Adrenal gland (tissue), 12 donors: ENCODE measurements around the gene RBM47. TPM values are rescaled to one million over a fixed set of nuclear protein-coding genes. Genes with fewer than 3 reads are reported as not detected.
A peak's percentile ranks its signal among the peaks of the same experiment; 100 is the strongest.
"Not testable (repeated sequence)": the region's sequence is repeated elsewhere in the genome, so short reads cannot be mapped to it uniquely, and the experiment has no call there.

Experiments used
- DNase-seq, 7 donors: peaks; one replicate each; pipeline ENCODE4 v3.0.0-alpha.2; 2019 to 2020
- H3K27ac ChIP-seq, 5 donors: fragments of 200-600 bp; sonication (generic) in 4 of 5; 1 replicate in 3 of 5; 2 replicates in 2 of 5; pipeline versions ENCODE4 v1.5.1 to v1.8.0; 2016 to 2020; ENCODE audit warnings: mild to moderate bottlenecking in 1 of 5
- H3K27me3 ChIP-seq: fragments of 200-600 bp; 2 replicates; pipeline ENCODE4 v1.8.0; 2021
- H3K36me3 ChIP-seq, 2 donors: fragments of 200-600 bp; replicated peaks in 1 of 2; 1 replicate in 1 of 2; 2 replicates in 1 of 2; pipeline versions ENCODE4 v1.5.1 to v1.8.0; 2018 to 2022
- H3K4me1 ChIP-seq, 2 donors: fragments of 200-600 bp; replicated peaks in 1 of 2; 1 replicate in 1 of 2; 2 replicates in 1 of 2; pipeline versions ENCODE4 v1.5.1 to v1.8.0; 2018 to 2021
- H3K4me3 ChIP-seq, 4 donors: fragments of 200-600 bp; sonication (generic) in 3 of 4; one replicate each; pipeline ENCODE4 v1.5.1; 2016 to 2018
- H3K9me3 ChIP-seq, 3 donors: fragments of 200-600 bp; sonication (generic) in 1 of 3; replicated peaks in 1 of 3; 1 replicate in 2 of 3; 2 replicates in 1 of 3; pipeline versions ENCODE4 v1.5.1 to v1.8.0; 2016 to 2021
- POLR2A ChIP-seq, 2 donors: fragments of 450-650 bp; IDR thresholded peaks; one replicate each; pipeline ENCODE4 v1.6.1; 2017; ENCODE audit warnings: antibody characterized with exemption in 2 of 2, mild to moderate bottlenecking in 2 of 2, moderate library complexity in 1 of 2
- WGBS, 4 donors: extraction: QIAGEN DNeasy Blood & Tissue Kit in 2 of 4; methylation state at CpG; one replicate each; pipeline versions ENCODE4 v1.1.5 to v1.1.7; 2013 to 2017; 5-methylcytosine and 5-hydroxymethylcytosine counted together
- intact Hi-C, 2 donors: fragments of 100-400 bp; cut with DNase I; formaldehyde crosslinking; loops; one replicate each; pipeline versions ENCODE4 v1.14.1 to v1.15.0; 2022 to 2023
- polyA plus RNA-seq, 3 donors: library from polyadenylated mRNA; stranded (reverse); fragments of 200-250 nt in 2 of 3; fragments of 350-450 nt in 1 of 3; fragmentation: Illumina TruSeq in 1 of 3; extraction: RNeasy Lipid Tissue Mini Kit (QIAGEN cat#74804) in 1 of 3; gene quantifications; one replicate each; pipeline ENCODE4 v1.2.3, GENCODE V29; 2013 to 2014
- total RNA-seq, 9 donors: library from RNA; depleted of rRNA in 4 of 9; stranded (reverse); fragments of >200 nt in 4 of 9; fragments of 120-200 nt in 1 of 9; fragmentation: NEBNext Ultra II Directional in 1 of 9; extraction: Animal tissue kit (Norgen Biotek cat#: 25700) in 1 of 9; gene quantifications; one replicate each; pipeline versions ENCODE4 v1.1.0 to v1.2.4, GENCODE V29; 2013 to 2023
- TF ChIP-seq, protein P1 (sequence below), 6 experiments: fragments of 450-650 bp in 4 of 6; fragments of 200-600 bp in 2 of 6; sonication (generic) in 1 of 6; IDR thresholded peaks; 1 replicate in 5 of 6; 2 replicates in 1 of 6; pipeline versions ENCODE4 v1.5.1 to v1.8.0; 2016 to 2021; ENCODE audit warnings: antibody characterized with exemption in 6 of 6, mild to moderate bottlenecking in 2 of 6, moderate library complexity in 1 of 6
- donor health status: healthy with polysubstance abuse.
- donor health status: Bipolar disorder and iron deficiency.
- donor health status: DM: yes; HTN: yes; CAD: no.
- donor health status: DM: no; HTN: no; CAD: no.
- donor health status: DM: no; HTN: no; CAD: no.
- donor health status: DM: yes; HTN: yes; CAD: no.

Gene RBM47
- total and polyA plus RNA-seq, 12 donors: 25.7 to 370 (median 155) TPM

DNA sequence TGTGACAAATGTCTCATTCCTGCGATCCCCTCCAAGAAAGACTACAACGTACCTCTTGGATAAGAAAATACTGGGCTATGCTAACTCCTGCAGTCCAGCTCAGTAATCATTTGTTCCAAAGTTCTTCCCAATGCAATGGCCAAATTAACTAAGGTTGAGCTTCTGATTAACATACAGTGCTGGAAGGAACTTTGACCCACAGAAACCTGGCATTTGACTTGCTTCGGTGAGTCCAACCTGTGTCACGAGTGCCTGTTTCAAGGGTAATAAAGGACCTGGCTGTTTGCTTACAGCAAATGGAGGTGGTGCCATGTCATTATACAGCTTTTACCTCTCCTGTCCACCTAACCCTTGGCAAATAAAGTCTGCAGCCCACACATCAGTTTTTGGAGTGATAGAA, 83.2 kb downstream of the RBM47 start:
- Histone ChIP-seq H3K27me3 (no peaks in the 10 kb centered on the region), H3K4me3 (no peak overlapping the region), H3K4me1 (peaks cover 34 to 48% of the 10 kb centered on the region in 2 donors), H3K27ac (peak overlapping the region in 3 of 5 donors; percentile 21 to 82 (median 82)), H3K9me3 (no peaks in the 10 kb centered on the region), H3K36me3 (no peaks in the 10 kb centered on the region)
- no peak for TF ChIP-seq POLR2A (IDR thresholded peaks at IDR 0.05)
- TF ChIP-seq, protein P1, sequence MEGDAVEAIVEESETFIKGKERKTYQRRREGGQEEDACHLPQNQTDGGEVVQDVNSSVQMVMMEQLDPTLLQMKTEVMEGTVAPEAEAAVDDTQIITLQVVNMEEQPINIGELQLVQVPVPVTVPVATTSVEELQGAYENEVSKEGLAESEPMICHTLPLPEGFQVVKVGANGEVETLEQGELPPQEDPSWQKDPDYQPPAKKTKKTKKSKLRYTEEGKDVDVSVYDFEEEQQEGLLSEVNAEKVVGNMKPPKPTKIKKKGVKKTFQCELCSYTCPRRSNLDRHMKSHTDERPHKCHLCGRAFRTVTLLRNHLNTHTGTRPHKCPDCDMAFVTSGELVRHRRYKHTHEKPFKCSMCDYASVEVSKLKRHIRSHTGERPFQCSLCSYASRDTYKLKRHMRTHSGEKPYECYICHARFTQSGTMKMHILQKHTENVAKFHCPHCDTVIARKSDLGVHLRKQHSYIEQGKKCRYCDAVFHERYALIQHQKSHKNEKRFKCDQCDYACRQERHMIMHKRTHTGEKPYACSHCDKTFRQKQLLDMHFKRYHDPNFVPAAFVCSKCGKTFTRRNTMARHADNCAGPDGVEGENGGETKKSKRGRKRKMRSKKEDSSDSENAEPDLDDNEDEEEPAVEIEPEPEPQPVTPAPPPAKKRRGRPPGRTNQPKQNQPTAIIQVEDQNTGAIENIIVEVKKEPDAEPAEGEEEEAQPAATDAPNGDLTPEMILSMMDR (IDR thresholded peaks at IDR 0.05): no peak
- DNase-seq: no peak
- WGBS, 4 donors: 75 to 92% (median 78%) methylated on average over 4 of the region's 4 CpGs
- intact Hi-C loops: no loop called here

DNA sequence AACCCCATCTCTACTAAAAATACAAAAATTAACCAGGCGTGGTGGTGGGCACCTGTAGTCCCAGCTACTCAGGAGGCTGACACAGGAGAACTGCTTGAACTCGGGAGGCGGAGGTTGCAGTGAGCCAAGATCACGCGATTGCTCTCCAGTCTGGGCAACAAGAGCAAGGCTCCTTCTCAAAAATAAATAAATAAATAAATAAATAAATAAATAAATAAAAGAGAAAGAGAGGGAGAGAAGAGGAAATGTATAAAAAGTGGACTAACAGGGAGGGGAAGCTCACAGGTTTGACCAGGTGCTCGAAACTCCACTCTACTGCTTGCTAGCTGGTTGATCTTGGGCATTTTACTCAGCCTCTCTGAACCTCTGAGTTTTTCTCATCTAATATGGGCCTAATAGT, 84.2 kb downstream of the RBM47 start:
- peaks cover 29 to 38% of the 10 kb centered on the region in 2 donors for H3K4me1 ChIP-seq
- H3K4me3 ChIP-seq, DNase-seq, H3K36me3 ChIP-seq, H3K9me3 ChIP-seq, H3K27me3 ChIP-seq, intact Hi-C loops, H3K27ac ChIP-seq: not testable (repeated sequence)
- 96 to 99% (median 98%) methylated on average over 5 to 6 of the region's 6 CpGs for WGBS, 4 donors

DNA sequence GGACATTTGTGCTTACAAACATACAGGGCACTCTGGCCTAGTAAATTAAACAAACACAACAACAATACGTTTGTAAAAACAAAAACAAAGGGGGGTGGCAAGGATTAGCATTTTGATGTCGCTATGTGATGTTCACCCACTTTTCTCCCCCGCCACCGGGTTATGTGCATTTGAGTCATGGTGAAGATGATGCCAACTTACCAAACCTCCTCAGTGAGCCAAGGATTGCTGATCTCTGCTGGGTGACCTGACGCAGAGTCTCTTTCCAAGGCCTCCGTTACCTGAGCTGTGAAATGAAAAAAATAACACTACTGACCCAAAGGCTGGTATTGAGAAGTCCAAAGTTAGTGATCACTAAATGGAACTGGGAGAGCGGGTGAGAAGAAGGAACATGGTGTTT, 85.4 kb downstream of the RBM47 start:
- no peaks in the 10 kb centered on the region for H3K36me3 ChIP-seq
- H3K27ac ChIP-seq: peak overlapping the region in 4 of 5 donors; percentile 13 to 72 (median 34)
- peak in 2 of 7 donors; percentile 68 to 70 for DNase-seq
- no peaks in the 10 kb centered on the region for H3K9me3 ChIP-seq
- TF ChIP-seq POLR2A (IDR thresholded peaks at IDR 0.05): no peak
- TF ChIP-seq, protein P1 (IDR thresholded peaks at IDR 0.05): no peak
- H3K4me1 ChIP-seq: peaks cover 20 to 25% of the 10 kb centered on the region in 2 donors
- intact Hi-C loops: no loop called here
- H3K4me3 ChIP-seq: no peak overlapping the region
- no peaks in the 10 kb centered on the region for H3K27me3 ChIP-seq
- WGBS, 4 donors: 54 to 67% (median 59%) methylated on average over 7 of the region's 7 CpGs

DNA sequence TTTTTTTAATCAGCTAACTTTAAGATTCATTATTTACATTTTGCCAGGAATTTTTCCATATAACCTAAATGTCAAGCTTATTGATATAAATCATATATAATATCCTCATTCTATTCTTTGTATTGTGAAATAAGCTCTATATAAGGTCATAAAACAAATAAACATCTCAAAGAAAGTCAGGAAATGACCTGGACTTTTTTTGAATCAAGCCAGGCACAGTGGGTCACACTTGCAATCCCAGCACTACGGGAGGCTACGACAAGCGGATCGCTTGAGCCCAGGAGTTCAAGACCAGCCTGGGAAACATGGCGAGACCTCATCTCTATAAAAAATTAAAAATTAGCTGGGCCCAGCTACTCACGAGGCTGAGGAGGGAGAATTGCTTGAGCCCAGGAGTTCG, 88.9 kb downstream of the RBM47 start:
- Histone ChIP-seq H3K4me3 (no peak overlapping the region), H3K9me3 (no peaks in the 10 kb centered on the region), H3K27me3 (no peaks in the 10 kb centered on the region), H3K36me3 (peaks cover 0 to 4% of the 10 kb centered on the region in 2 donors), H3K4me1 (peaks cover under 1 to 18% of the 10 kb centered on the region in 2 donors), H3K27ac (no peak overlapping the region)
- TF ChIP-seq POLR2A (IDR thresholded peaks at IDR 0.05): no peak
- TF ChIP-seq, protein P1 (IDR thresholded peaks at IDR 0.05): no peak
- DNase-seq: no peak
- intact Hi-C loops: no loop called here
- 86 to 91% (median 90%) methylated on average over 7 of the region's 7 CpGs for WGBS, 4 donors

DNA sequence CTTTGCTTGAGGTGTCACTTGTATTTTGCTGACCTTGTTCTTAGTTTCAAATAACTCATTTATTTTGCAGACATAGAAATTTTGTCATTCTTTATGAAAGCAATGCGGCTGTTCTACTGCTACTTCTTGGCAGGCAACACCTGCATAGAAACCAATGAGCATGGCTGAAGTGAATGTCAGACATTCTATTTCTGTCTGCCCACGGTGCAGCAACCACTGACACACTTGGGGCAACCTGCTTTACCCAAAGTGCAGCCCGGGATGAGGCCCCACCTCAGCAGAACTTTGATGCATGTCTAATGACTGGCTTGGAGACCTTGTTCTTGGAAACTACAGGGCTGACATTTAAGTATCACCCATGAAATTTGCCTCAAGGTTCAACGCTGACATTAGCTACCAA, 93.6 kb downstream of the RBM47 start:
- peaks cover 0 to 4% of the 10 kb centered on the region in 2 donors for H3K36me3 ChIP-seq
- intact Hi-C loops: no loop called here
- peak overlapping the region in 4 of 5 donors; percentile 68 to 74 (median 70) for H3K27ac ChIP-seq
- no peaks in the 10 kb centered on the region for H3K9me3 ChIP-seq
- H3K27me3 ChIP-seq: no peaks in the 10 kb centered on the region
- no peak overlapping the region for H3K4me3 ChIP-seq
- peak in 2 of 7 donors; percentile 44 to 45 for DNase-seq
- no peak for TF ChIP-seq POLR2A (IDR thresholded peaks at IDR 0.05)
- TF ChIP-seq, protein P1 (IDR thresholded peaks at IDR 0.05): no peak
- WGBS, 4 donors: 32 to 50% (median 49%) methylated on average over 4 of the region's 4 CpGs
- peaks cover 9 to 28% of the 10 kb centered on the region in 2 donors for H3K4me1 ChIP-seq
